Measurements from ENCODE around the gene OR7C2. TPM values are rescaled to one million over a fixed set of nuclear protein-coding genes. Genes with fewer than 3 reads are reported as not detected.

Gene OR7C2
- not detected for total RNA-seq
- not detected for polyA plus RNA-seq (2013, experiment 1 of 2)
- polyA plus RNA-seq (2013, experiment 2 of 2), result not detected
- 0 to 0.09 (median 0) reads per million in 172 experiments for total RNA-seq

DNA sequence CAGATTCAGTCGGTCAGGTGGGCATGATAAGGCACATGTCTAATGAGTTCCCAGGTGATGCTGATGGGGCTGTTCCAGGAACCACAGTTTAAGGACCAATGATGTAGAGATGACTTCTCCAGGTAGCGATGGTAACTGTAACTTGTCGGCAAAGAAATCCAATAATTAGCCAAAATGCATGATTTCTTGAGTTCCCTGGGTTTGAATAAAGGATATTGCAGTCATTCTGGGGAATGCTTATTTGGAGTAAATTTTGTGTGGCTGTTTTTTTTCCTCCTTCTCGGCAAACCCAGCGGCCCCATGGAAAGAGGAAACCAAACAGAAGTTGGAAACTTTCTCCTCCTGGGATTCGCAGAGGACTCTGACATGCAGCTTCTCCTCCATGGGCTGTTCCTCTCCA lies at the start of gene OR7C2:
Gene OR7C2 (plus strand): TSS at position 301 of the 400 bp plus-strand sequence. CDS start 0 bp downstream, at position 301.
- Histone ChIP-seq H3K36me3 (ENCODE audit: insufficient read depth, low read length) (no peaks in the 10 kb centered on the region), H3K9me3 (ENCODE audit: control insufficient read depth in 1 of 2, insufficient read depth in 1 of 2, low read length in 2 of 2) (no peaks in the 10 kb centered on the region), H3K4me3 (ENCODE audit: low read length) (no peak within 1 kb of the TSS), H3K27me3 (ENCODE audit: control insufficient read depth in 1 of 2, insufficient read depth in 2 of 2, low read length in 2 of 2) (no peaks in the 10 kb centered on the region), H3K27ac (ENCODE audit: low read depth in 1 of 2, low read length in 2 of 2) (no peak within 1 kb of the TSS), H3K4me1 (ENCODE audit: insufficient read depth, low read length) (no peaks in the 10 kb centered on the region)
- H3K4me3 Mint-ChIP-seq, result no peak within 1 kb of the TSS
- H3K36me3 Mint-ChIP-seq (ENCODE audit: low read depth), result no peaks in the 10 kb centered on the region
- ChIA-PET POLR2A (no interaction called here), CTCF (no interaction called here)
- H3K4me1 Mint-ChIP-seq (ENCODE audit: low read depth), result peaks cover 12% of the 10 kb centered on the region
- no peak within 1 kb of the TSS for H3K27ac Mint-ChIP-seq
- intact Hi-C loops (cut with DNase I, micrococcal nuclease), result no loop called here
- no peaks in the 10 kb centered on the region for H3K9me3 Mint-ChIP-seq
- H3K27me3 Mint-ChIP-seq, result peaks cover 2% of the 10 kb centered on the region
- TF ChIP-seq, protein P1, sequence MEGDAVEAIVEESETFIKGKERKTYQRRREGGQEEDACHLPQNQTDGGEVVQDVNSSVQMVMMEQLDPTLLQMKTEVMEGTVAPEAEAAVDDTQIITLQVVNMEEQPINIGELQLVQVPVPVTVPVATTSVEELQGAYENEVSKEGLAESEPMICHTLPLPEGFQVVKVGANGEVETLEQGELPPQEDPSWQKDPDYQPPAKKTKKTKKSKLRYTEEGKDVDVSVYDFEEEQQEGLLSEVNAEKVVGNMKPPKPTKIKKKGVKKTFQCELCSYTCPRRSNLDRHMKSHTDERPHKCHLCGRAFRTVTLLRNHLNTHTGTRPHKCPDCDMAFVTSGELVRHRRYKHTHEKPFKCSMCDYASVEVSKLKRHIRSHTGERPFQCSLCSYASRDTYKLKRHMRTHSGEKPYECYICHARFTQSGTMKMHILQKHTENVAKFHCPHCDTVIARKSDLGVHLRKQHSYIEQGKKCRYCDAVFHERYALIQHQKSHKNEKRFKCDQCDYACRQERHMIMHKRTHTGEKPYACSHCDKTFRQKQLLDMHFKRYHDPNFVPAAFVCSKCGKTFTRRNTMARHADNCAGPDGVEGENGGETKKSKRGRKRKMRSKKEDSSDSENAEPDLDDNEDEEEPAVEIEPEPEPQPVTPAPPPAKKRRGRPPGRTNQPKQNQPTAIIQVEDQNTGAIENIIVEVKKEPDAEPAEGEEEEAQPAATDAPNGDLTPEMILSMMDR (IDR thresholded peaks at IDR 0.05), result no peak
- ATAC-seq (ENCODE audit: poor library complexity) (no peak), DNase-seq (no peak)

DNA sequence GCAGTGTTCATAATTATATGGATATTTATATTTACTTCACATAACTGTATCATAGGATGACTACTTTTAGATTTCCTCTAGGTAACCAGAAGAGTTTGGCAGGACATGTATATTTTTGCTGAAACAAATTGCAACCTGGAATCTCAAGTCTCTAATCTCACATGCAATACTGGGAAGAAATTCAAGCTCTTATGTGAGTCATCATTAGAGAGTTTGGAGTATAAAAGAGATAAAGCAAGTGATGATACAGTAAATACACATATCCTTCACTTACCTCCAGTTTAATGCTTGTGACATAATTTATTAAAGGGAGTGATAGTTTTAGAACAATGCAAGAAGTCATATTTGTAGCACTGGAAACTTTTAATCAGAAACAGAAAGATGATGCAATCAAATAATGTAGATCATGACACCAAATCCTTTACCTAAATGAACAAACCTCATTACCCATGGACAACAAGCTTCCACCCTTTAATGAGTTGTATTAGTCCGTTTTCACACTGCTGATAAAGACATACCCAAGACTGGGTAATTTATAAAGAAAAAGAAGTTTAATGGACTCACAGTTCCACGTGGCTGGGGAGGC lies 39.5 kb upstream of the OR7C2 start:
- ChIA-PET POLR2A (no interaction called here), CTCF (no interaction called here)
- Mint-ChIP-seq H3K27ac (no peak overlapping the region), H3K9me3 (no peaks in the 10 kb centered on the region), H3K27me3 (peaks cover 73% of the 10 kb centered on the region), H3K4me1 (ENCODE audit: low read depth) (no peaks in the 10 kb centered on the region), H3K36me3 (ENCODE audit: low read depth) (no peaks in the 10 kb centered on the region), H3K4me3 (no peak overlapping the region)
- H3K4me1 ChIP-seq (ENCODE audit: insufficient read depth, low read length), result no peaks in the 10 kb centered on the region
- no peak overlapping the region for H3K27ac ChIP-seq (ENCODE audit: low read depth in 1 of 2, low read length in 2 of 2)
- H3K36me3 ChIP-seq (ENCODE audit: insufficient read depth, low read length), result no peaks in the 10 kb centered on the region
- H3K4me3 ChIP-seq (ENCODE audit: low read length), result no peak overlapping the region
- peaks cover 8 to 38% of the 10 kb centered on the region in 2 experiments for H3K27me3 ChIP-seq (ENCODE audit: control insufficient read depth in 1 of 2, insufficient read depth in 2 of 2, low read length in 2 of 2)
- intact Hi-C loops (cut with DNase I, micrococcal nuclease), result no loop called here
- DNase-seq (no peak), ATAC-seq (ENCODE audit: poor library complexity) (no peak)
- TF ChIP-seq, protein P1 (IDR thresholded peaks at IDR 0.05), result no peak
- H3K9me3 ChIP-seq (ENCODE audit: control insufficient read depth in 1 of 2, insufficient read depth in 1 of 2, low read length in 2 of 2), result no peaks in the 10 kb centered on the region

DNA sequence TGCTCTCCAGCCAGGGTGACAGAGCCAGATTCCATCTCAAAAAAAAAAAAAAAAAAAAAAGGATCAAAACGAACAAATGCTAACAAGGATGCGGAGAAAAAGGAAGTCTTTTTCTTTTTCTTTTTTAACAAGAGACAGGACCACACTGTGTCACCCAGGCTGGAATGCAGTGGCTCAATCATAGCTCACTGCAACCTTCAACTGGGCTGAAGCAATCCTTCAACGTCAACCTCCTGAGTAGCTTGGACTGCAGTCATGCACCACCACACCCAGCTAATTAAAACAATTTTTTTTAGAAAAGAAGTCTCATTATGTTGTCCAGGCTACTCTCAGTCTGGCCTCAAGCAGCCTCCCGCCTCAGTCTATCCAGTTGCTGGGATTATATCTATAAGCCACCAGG lies 34.6 kb upstream of the OR7C2 start:
- Histone ChIP-seq H3K4me1 (ENCODE audit: insufficient read depth, low read length) (no peaks in the 10 kb centered on the region), H3K9me3 (ENCODE audit: control insufficient read depth in 1 of 2, insufficient read depth in 1 of 2, low read length in 2 of 2) (no peaks in the 10 kb centered on the region), H3K36me3 (ENCODE audit: insufficient read depth, low read length) (no peaks in the 10 kb centered on the region), H3K27ac (ENCODE audit: low read depth in 1 of 2, low read length in 2 of 2) (no peak overlapping the region), H3K27me3 (ENCODE audit: control insufficient read depth in 1 of 2, insufficient read depth in 2 of 2, low read length in 2 of 2) (peaks cover 0 to 14% of the 10 kb centered on the region in 2 experiments), H3K4me3 (ENCODE audit: low read length) (no peak overlapping the region)
- CTCF ChIA-PET, result interaction anchor here (0.6 to 0.7 kb wide), 2 partner anchors 18 to 33 kb away, joined by 3 to 4 read pairs; no protein-coding TSS in a partner anchor
- no peaks in the 10 kb centered on the region for H3K9me3 Mint-ChIP-seq
- POLR2A ChIA-PET, result no interaction called here
- no peak overlapping the region for H3K4me3 Mint-ChIP-seq
- TF ChIP-seq, protein P1 (IDR thresholded peaks at IDR 0.05), result no peak
- H3K36me3 Mint-ChIP-seq (ENCODE audit: low read depth), result no peaks in the 10 kb centered on the region
- no peak overlapping the region for H3K27ac Mint-ChIP-seq
- DNase-seq (no peak), ATAC-seq (ENCODE audit: poor library complexity) (no peak)
- no peaks in the 10 kb centered on the region for H3K4me1 Mint-ChIP-seq (ENCODE audit: low read depth)
- H3K27me3 Mint-ChIP-seq, result peaks cover 47% of the 10 kb centered on the region
- intact Hi-C loops (cut with DNase I, micrococcal nuclease), result no loop called here
